IMR-90 (cell line): ENCODE measurements around the gene ZNF385B. TPM values are rescaled to one million over a fixed set of nuclear protein-coding genes. Genes with fewer than 3 reads are reported as not detected.

Source experiments
- ATAC-seq: fragments of 200-7000 bp; cut with Tn5 transposase; 2 replicates; pipeline ENCODE4 v1.9.1; 2020; ENCODE audit warnings: low read depth, mild to moderate bottlenecking, moderate library complexity
- BruUV-seq: library from RNA; stranded (reverse); fragments of 400-500 nt; replicated peaks from 2 replicates; lab custom pipeline; 2021; lab: Mats Ljungman, UMichigan
- CTCF ChIA-PET: fragments of 300-600 bp; formaldehyde crosslinking; extraction: SDS; loops from one replicate; lab custom pipeline; 2021; ENCODE audit warnings: antibody characterized with exemption; lab: Yijun Ruan, JAX
- POLR2A ChIA-PET: fragments of 300-600 bp; sonication (Branson Sonifier 250); formaldehyde crosslinking; loops from one replicate; lab custom pipeline; 2022; ENCODE audit warnings: antibody characterized with exemption; ENCODE audit not compliant: unreplicated experiment; lab: Charles Lee
- DNase-seq: peaks from one replicate; pipeline ENCODE4 v3.0.0; 2013
- H2AFZ ChIP-seq: replicated peaks from 2 replicates; pipeline ENCODE3; 2013; ENCODE audit warnings: low read length, mild to moderate bottlenecking; ENCODE audit not compliant: poor library complexity
- H2AK5ac ChIP-seq: 2 replicates; pipeline ENCODE4 v1.6.1; 2013; ENCODE audit warnings: low read depth, low read length, inconsistent platforms
- H2AK9ac ChIP-seq: replicated peaks from 2 replicates; pipeline ENCODE3; 2013; ENCODE audit warnings: mild to moderate bottlenecking, low read depth, low read length, moderate library complexity; ENCODE audit not compliant: poor library complexity
- H2BK120ac ChIP-seq: 2 replicates; pipeline ENCODE4 v1.6.1; 2013; ENCODE audit warnings: low read depth, low read length, inconsistent platforms
- H2BK15ac ChIP-seq: 3 replicates; pipeline ENCODE4 v1.6.1; 2013; ENCODE audit warnings: low read depth, low read length, inconsistent platforms
- H2BK20ac ChIP-seq: 2 replicates; pipeline ENCODE4 v1.6.1; 2013; ENCODE audit warnings: low read depth, mild to moderate bottlenecking, inconsistent platforms, low read length, moderate library complexity
- H2BK5ac ChIP-seq: 2 replicates; pipeline ENCODE4 v1.6.1; 2013; ENCODE audit warnings: mild to moderate bottlenecking, low read depth, low read length, inconsistent platforms; ENCODE audit not compliant: poor library complexity, severe bottlenecking
- H3K14ac ChIP-seq: replicated peaks from 2 replicates; pipeline ENCODE4 v1.6.1; 2013; ENCODE audit warnings: low read depth, low read length, inconsistent platforms
- H3K18ac ChIP-seq: 2 replicates; pipeline ENCODE4 v1.6.1; 2013; ENCODE audit warnings: low read depth, low read length, control low read depth
- H3K23ac ChIP-seq: 2 replicates; pipeline ENCODE4 v1.6.1; 2013; ENCODE audit warnings: low read depth, low read length, inconsistent platforms
- H3K27ac ChIP-seq: 2 replicates; pipeline ENCODE4 v1.5.1; 2013; ENCODE audit warnings: mild to moderate bottlenecking, control low read depth, low read length; ENCODE audit not compliant: insufficient read depth
- H3K27me3 ChIP-seq: 2 replicates; pipeline ENCODE4 v1.6.1; 2013; ENCODE audit warnings: low read length; ENCODE audit not compliant: control insufficient read depth, insufficient read depth
- H3K36me3 ChIP-seq: 2 replicates; pipeline ENCODE4 v1.6.1; 2013; ENCODE audit warnings: low read length, mixed read lengths; ENCODE audit not compliant: control insufficient read depth, insufficient read depth
- H3K4ac ChIP-seq: 2 replicates; pipeline ENCODE4 v1.6.1; 2013; ENCODE audit warnings: low read depth, low read length, inconsistent platforms
- H3K4me1 ChIP-seq: 2 replicates; pipeline ENCODE4 v1.6.1; 2013; ENCODE audit warnings: low read length, mixed read lengths; ENCODE audit not compliant: control insufficient read depth, insufficient read depth
- H3K4me2 ChIP-seq: 2 replicates; pipeline ENCODE4 v1.6.1; 2013; ENCODE audit warnings: low read depth, mild to moderate bottlenecking, control low read depth, low read length, moderate library complexity
- H3K4me3 ChIP-seq: 2 replicates; pipeline ENCODE4 v1.5.1; 2013; ENCODE audit warnings: low read depth, mild to moderate bottlenecking, control low read depth, low read length, moderate library complexity; ENCODE audit not compliant: insufficient read depth
- H3K56ac ChIP-seq: 2 replicates; pipeline ENCODE4 v1.6.1; 2013; ENCODE audit warnings: low read length, inconsistent platforms; ENCODE audit not compliant: insufficient read depth; ENCODE audit errors: extremely low read depth
- H3K79me1 ChIP-seq, 2 experiments: 2 replicates each; pipeline ENCODE4 v1.6.1; 2013; ENCODE audit warnings: low read length in 2 of 2, inconsistent platforms in 1 of 2, low read depth in 1 of 2
- H3K9ac ChIP-seq: 2 replicates; pipeline ENCODE4 v1.6.1; 2013; ENCODE audit warnings: low read depth, low read length, control low read depth
- H3K9me1 ChIP-seq: 2 replicates; pipeline ENCODE4 v1.6.1; 2013; ENCODE audit warnings: low read length, inconsistent platforms; ENCODE audit not compliant: insufficient read depth
- H3K9me3 ChIP-seq: 2 replicates; pipeline ENCODE4 v1.6.1; 2013; ENCODE audit warnings: low read length; ENCODE audit not compliant: control insufficient read depth, insufficient read depth
- H4K20me1 ChIP-seq: 2 replicates; pipeline ENCODE4 v1.6.1; 2013; ENCODE audit warnings: low read length, inconsistent platforms; ENCODE audit not compliant: insufficient read depth
- H4K5ac ChIP-seq: 2 replicates; pipeline ENCODE4 v1.6.1; 2013; ENCODE audit warnings: mild to moderate bottlenecking, low read depth, low read length, control low read depth
- H4K8ac ChIP-seq, 2 experiments: 2 replicates each; pipeline ENCODE4 v1.6.1; 2013; ENCODE audit warnings: low read depth in 2 of 2, low read length in 2 of 2, control low read depth in 1 of 2, inconsistent platforms in 1 of 2
- H4K91ac ChIP-seq: 2 replicates; pipeline ENCODE4 v1.6.1; 2013; ENCODE audit warnings: low read depth, low read length, inconsistent platforms; ENCODE audit not compliant: insufficient read depth
- RAD21 ChIP-seq: IDR thresholded peaks from 2 replicates; pipeline ENCODE4 v1.6.1; 2012; ENCODE audit warnings: low read length, improper control_type of control experiment
- RCOR1 ChIP-seq: IDR thresholded peaks from 2 replicates; pipeline ENCODE4 v1.6.1; 2012; ENCODE audit warnings: mild to moderate bottlenecking, low read length, improper control_type of control experiment; ENCODE audit not compliant: insufficient replicate concordance
- SMC3 ChIP-seq: fragments of 150-350 bp; IDR thresholded peaks from 2 replicates; pipeline ENCODE4 v1.6.1; 2016; ENCODE audit warnings: low read depth, mild to moderate bottlenecking, antibody characterized with exemption, low read length, moderate library complexity
- WGBS, 2 experiments: methylation state at CpG; one replicate each; pipeline versions ENCODE4 v1.1.5 to v1.1.7; 2013; ENCODE audit warnings: missing lambda C conversion rate in 2 of 2; ENCODE audit not compliant: insufficient read length in 1 of 2; ENCODE audit errors: extremely low coverage in 2 of 2; 5-methylcytosine and 5-hydroxymethylcytosine counted together
- dilution Hi-C: fragments of 300-500 bp; cut with HindIII; formaldehyde crosslinking; loops from one replicate; pipeline ENCODE4 v1.14.3; 2018; ENCODE audit warnings: low sequenced_read_pairs; ENCODE audit not compliant: unreplicated experiment
- in situ Hi-C: fragments of 300-500 bp; cut with MboI; formaldehyde crosslinking; loops from 3 replicates; pipeline ENCODE4 v1.14.3; 2019; ENCODE audit warnings: low sequenced_read_pairs, inconsistent platforms, mixed read lengths
- intact Hi-C: fragments of 100-400 bp; cut with micrococcal nuclease; formaldehyde crosslinking; loops from 2 replicates; pipeline ENCODE4 v1.10.0; 2022
- polyA plus RNA-seq, 3 experiments: library from polyadenylated mRNA; depleted of rRNA; stranded (reverse); fragments of >200 nt; gene quantifications; 2 replicates each; pipeline ENCODE4 v1.2.3, GENCODE V29; 2012; ENCODE audit warnings: low replicate concordance in 1 of 3
- total RNA-seq: library from RNA; depleted of rRNA; stranded (reverse); fragments of >200 nt; gene quantifications from 2 replicates; pipeline ENCODE4 v1.2.3, GENCODE V29; 2012
- TF ChIP-seq, protein P1 (sequence below): conservative IDR thresholded peaks from 2 replicates; pipeline ENCODE4 v1.5.1; 2012; ENCODE audit warnings: mild to moderate bottlenecking, low read depth, low read length, improper control_type of control experiment

ZNF385B gene
- total and polyA plus RNA-seq, 2 of the 4 experiments (the other 2 are of a cell fraction): not detected

DNA sequence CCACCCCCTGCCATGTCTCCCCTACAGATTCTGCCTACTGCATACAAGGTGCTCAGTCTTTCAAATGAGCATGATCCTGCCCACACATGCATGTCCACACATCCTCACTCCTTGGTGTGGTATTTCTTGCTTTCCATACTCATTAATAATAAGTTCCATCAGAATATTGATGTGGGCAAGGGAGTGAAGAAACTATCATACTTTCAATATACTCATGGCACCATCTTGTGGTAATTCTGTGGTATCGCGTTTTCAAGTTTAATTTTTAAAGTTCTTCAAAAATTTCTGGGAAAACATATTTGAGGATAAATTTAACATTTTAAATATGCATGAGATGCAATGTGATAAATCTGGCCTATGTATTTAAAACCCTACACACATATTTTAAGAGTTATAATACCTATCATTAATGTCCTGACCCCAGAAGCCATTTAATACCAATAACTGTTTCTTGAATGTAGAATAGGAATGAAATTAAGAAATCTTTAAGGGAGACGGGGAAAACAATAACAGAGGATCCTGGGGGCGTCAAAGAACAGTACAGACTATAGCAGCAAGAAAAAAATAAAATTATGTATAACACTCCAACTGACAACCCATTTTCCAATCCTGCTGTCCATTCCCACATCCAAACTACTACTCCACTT is 110.1 kb downstream of the ZNF385B start:
- no peaks in the 10 kb centered on the region for H3K79me1 ChIP-seq
- no peak overlapping the region for H2AFZ ChIP-seq
- no peak overlapping the region for H3K18ac ChIP-seq
- CTCF ChIA-PET: no interaction called here
- no TSS peak for BruUV-seq
- no peaks in the 10 kb centered on the region for H4K20me1 ChIP-seq
- no peaks in the 10 kb centered on the region for H3K4me1 ChIP-seq
- no peak overlapping the region for H2BK15ac ChIP-seq
- no peak overlapping the region for H3K23ac ChIP-seq
- no peak overlapping the region for H3K4ac ChIP-seq
- in situ Hi-C loops: loop anchor here (5.0 to 10.0 kb wide), 2 partner anchors 329 to 536 kb away; no protein-coding TSS in a partner anchor
- no peaks in the 10 kb centered on the region for H3K9me1 ChIP-seq
- H2BK20ac ChIP-seq: no peak overlapping the region
- no peak overlapping the region for H3K14ac ChIP-seq
- no peak overlapping the region for H3K27ac ChIP-seq
- DNase-seq (peak; percentile 47), ATAC-seq (peak; percentile 63; the same call in 1 of the 2 replicates)
- no peak overlapping the region for H3K9ac ChIP-seq
- no peak overlapping the region for H3K4me3 ChIP-seq
- dilution Hi-C loops: no loop called here
- H3K56ac ChIP-seq: no peak overlapping the region
- TF ChIP-seq RAD21 (peak; percentile 90), RCOR1 (no peak), SMC3 (peak; percentile 92)
- TF ChIP-seq, protein P1, sequence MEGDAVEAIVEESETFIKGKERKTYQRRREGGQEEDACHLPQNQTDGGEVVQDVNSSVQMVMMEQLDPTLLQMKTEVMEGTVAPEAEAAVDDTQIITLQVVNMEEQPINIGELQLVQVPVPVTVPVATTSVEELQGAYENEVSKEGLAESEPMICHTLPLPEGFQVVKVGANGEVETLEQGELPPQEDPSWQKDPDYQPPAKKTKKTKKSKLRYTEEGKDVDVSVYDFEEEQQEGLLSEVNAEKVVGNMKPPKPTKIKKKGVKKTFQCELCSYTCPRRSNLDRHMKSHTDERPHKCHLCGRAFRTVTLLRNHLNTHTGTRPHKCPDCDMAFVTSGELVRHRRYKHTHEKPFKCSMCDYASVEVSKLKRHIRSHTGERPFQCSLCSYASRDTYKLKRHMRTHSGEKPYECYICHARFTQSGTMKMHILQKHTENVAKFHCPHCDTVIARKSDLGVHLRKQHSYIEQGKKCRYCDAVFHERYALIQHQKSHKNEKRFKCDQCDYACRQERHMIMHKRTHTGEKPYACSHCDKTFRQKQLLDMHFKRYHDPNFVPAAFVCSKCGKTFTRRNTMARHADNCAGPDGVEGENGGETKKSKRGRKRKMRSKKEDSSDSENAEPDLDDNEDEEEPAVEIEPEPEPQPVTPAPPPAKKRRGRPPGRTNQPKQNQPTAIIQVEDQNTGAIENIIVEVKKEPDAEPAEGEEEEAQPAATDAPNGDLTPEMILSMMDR: peak; percentile 81
- H4K5ac ChIP-seq: no peak overlapping the region
- POLR2A ChIA-PET: no interaction called here
- H3K4me2 ChIP-seq: no peak overlapping the region
- WGBS, 2 experiments: no CpG with 5 or more reads among the region's 4 CpGs
- no peak overlapping the region for H4K91ac ChIP-seq
- H2AK5ac ChIP-seq: no peak overlapping the region; the same call in 1 of the 2 replicates
- no peaks in the 10 kb centered on the region for H3K27me3 ChIP-seq
- peak overlapping the region; percentile 82; the same call in 1 of the 2 replicates for H2BK120ac ChIP-seq
- no peak overlapping the region for H2AK9ac ChIP-seq
- no peak overlapping the region for H2BK5ac ChIP-seq
- intact Hi-C loops: loop anchor here (1.0 to 5.0 kb wide), 6 partner anchors 326 to 954 kb away; no protein-coding TSS in a partner anchor
- no peaks in the 10 kb centered on the region for H3K9me3 ChIP-seq
- H3K36me3 ChIP-seq: no peaks in the 10 kb centered on the region
- H4K8ac ChIP-seq: no peak overlapping the region
